ENCODE data around the gene CENPV.
A peak's percentile ranks its signal among the peaks of the same experiment; 100 is the strongest.

Gene CENPV

GRCh38 chr17:16380640-16381495 lies 27.6 kb upstream of the CENPV start, which contains the start of gene UBB:
Gene UBB, plus strand, starts transcription at chr17:16381091. Its CDS starts 817 bp downstream, at chr17:16381908.
- Histone ChIP-seq H3K36me3 (ENCODE audit: control insufficient read depth in 1 of 2, insufficient read depth in 2 of 2, low read length in 2 of 2) (peaks cover 7 to 28% of the 10 kb centered on the region in 2 donors), H3K4me1 (ENCODE audit: control insufficient read depth in 1 of 2, insufficient read depth in 2 of 2, low read length in 2 of 2) (peaks cover 4 to 23% of the 10 kb centered on the region in 2 donors), H3K27me3 (ENCODE audit: low read depth, low read length) (no peaks in the 10 kb centered on the region), H3K27ac (ENCODE audit: low read length) (peak within 1 kb of the TSS; percentile 97), H3K9me3 (ENCODE audit: control insufficient read depth in 1 of 2, low read length in 2 of 2) (no peaks in the 10 kb centered on the region), H3K4me3 (ENCODE audit: low read depth in 1 of 2, low read length in 2 of 2) (peak within 1 kb of the TSS; percentile 79 to 85)

- H3K27ac ChIP-seq (ENCODE audit: low read length) = no peak overlapping the region
- no peaks in the 10 kb centered on the region for H3K9me3 ChIP-seq (ENCODE audit: control insufficient read depth in 1 of 2, low read length in 2 of 2)
- H3K4me1 ChIP-seq (ENCODE audit: control insufficient read depth in 1 of 2, insufficient read depth in 2 of 2, low read length in 2 of 2) = peaks cover 4 to 23% of the 10 kb centered on the region in 2 donors
- H3K4me3 ChIP-seq (ENCODE audit: low read depth in 1 of 2, low read length in 2 of 2) = no peak overlapping the region
- H3K36me3 ChIP-seq (ENCODE audit: control insufficient read depth in 1 of 2, insufficient read depth in 2 of 2, low read length in 2 of 2) = peaks cover 7 to 28% of the 10 kb centered on the region in 2 donors
- H3K27me3 ChIP-seq (ENCODE audit: low read depth, low read length) = no peaks in the 10 kb centered on the region
Measured at GRCh38 chr17:16379654-16380053, 26.4 kb upstream of the CENPV start.

GRCh38 chr17:16378636-16379282 lies 25.5 kb upstream of the CENPV start:
- H3K27ac ChIP-seq (ENCODE audit: low read length) = no peak overlapping the region
- H3K27me3 ChIP-seq (ENCODE audit: low read depth, low read length) = no peaks in the 10 kb centered on the region
- H3K36me3 ChIP-seq (ENCODE audit: control insufficient read depth in 1 of 2, insufficient read depth in 2 of 2, low read length in 2 of 2) = peaks cover 7 to 28% of the 10 kb centered on the region in 2 donors
- H3K4me1 ChIP-seq (ENCODE audit: control insufficient read depth in 1 of 2, insufficient read depth in 2 of 2, low read length in 2 of 2) = peaks cover 4 to 18% of the 10 kb centered on the region in 2 donors
- H3K4me3 ChIP-seq (ENCODE audit: low read depth in 1 of 2, low read length in 2 of 2) = no peak overlapping the region
- H3K9me3 ChIP-seq (ENCODE audit: control insufficient read depth in 1 of 2, low read length in 2 of 2) = no peaks in the 10 kb centered on the region

- peaks cover 0 to 20% of the 10 kb centered on the region in 2 donors for H3K36me3 ChIP-seq (ENCODE audit: control insufficient read depth in 1 of 2, insufficient read depth in 2 of 2, low read length in 2 of 2)
- peaks cover 0 to 10% of the 10 kb centered on the region in 2 donors for H3K4me1 ChIP-seq (ENCODE audit: control insufficient read depth in 1 of 2, insufficient read depth in 2 of 2, low read length in 2 of 2)
- H3K27ac ChIP-seq (ENCODE audit: low read length) = no peak overlapping the region
- no peaks in the 10 kb centered on the region for H3K9me3 ChIP-seq (ENCODE audit: control insufficient read depth in 1 of 2, low read length in 2 of 2)
- no peaks in the 10 kb centered on the region for H3K27me3 ChIP-seq (ENCODE audit: low read depth, low read length)
- H3K4me3 ChIP-seq (ENCODE audit: low read depth in 1 of 2, low read length in 2 of 2) = no peak overlapping the region
Measured at GRCh38 chr17:16377941-16378341, 24.7 kb upstream of the CENPV start.

GRCh38 chr17:16374146-16374938 lies 21.1 kb upstream of the CENPV start:
- Histone ChIP-seq H3K36me3 (ENCODE audit: control insufficient read depth in 1 of 2, insufficient read depth in 2 of 2, low read length in 2 of 2) (no peaks in the 10 kb centered on the region), H3K27ac (ENCODE audit: low read length) (no peak overlapping the region), H3K4me1 (ENCODE audit: control insufficient read depth in 1 of 2, insufficient read depth in 2 of 2, low read length in 2 of 2) (no peaks in the 10 kb centered on the region)

GRCh38 chr17:16371742-16372141 lies 18.5 kb upstream of the CENPV start:
- no peaks in the 10 kb centered on the region for H3K36me3 ChIP-seq (ENCODE audit: control insufficient read depth in 1 of 2, insufficient read depth in 2 of 2, low read length in 2 of 2)
- no peak overlapping the region for H3K4me3 ChIP-seq (ENCODE audit: low read depth in 1 of 2, low read length in 2 of 2)
- no peaks in the 10 kb centered on the region for H3K27me3 ChIP-seq (ENCODE audit: low read depth, low read length)
- no peaks in the 10 kb centered on the region for H3K9me3 ChIP-seq (ENCODE audit: control insufficient read depth in 1 of 2, low read length in 2 of 2)
- no peak overlapping the region for H3K27ac ChIP-seq (ENCODE audit: low read length)
- no peaks in the 10 kb centered on the region for H3K4me1 ChIP-seq (ENCODE audit: control insufficient read depth in 1 of 2, insufficient read depth in 2 of 2, low read length in 2 of 2)

More at GRCh38 chr17:16374146-16374938, 21.1 kb upstream of the CENPV start:
- H3K9me3 ChIP-seq (ENCODE audit: control insufficient read depth in 1 of 2, low read length in 2 of 2) = no peaks in the 10 kb centered on the region
- no peak overlapping the region for H3K4me3 ChIP-seq (ENCODE audit: low read depth in 1 of 2, low read length in 2 of 2)
- no peaks in the 10 kb centered on the region for H3K27me3 ChIP-seq (ENCODE audit: low read depth, low read length)

- Histone ChIP-seq H3K4me1 (ENCODE audit: control insufficient read depth in 1 of 2, insufficient read depth in 2 of 2, low read length in 2 of 2) (peaks cover 0 to 6% of the 10 kb centered on the region in 2 donors), H3K27ac (ENCODE audit: low read length) (no peak overlapping the region), H3K36me3 (ENCODE audit: control insufficient read depth in 1 of 2, insufficient read depth in 2 of 2, low read length in 2 of 2) (no peaks in the 10 kb centered on the region), H3K4me3 (ENCODE audit: low read depth in 1 of 2, low read length in 2 of 2) (no peak overlapping the region), H3K9me3 (ENCODE audit: control insufficient read depth in 1 of 2, low read length in 2 of 2) (no peaks in the 10 kb centered on the region), H3K27me3 (ENCODE audit: low read depth, low read length) (no peaks in the 10 kb centered on the region)
Measured at GRCh38 chr17:16364625-16365024, 11.4 kb upstream of the CENPV start.

- H3K9me3 ChIP-seq (ENCODE audit: control insufficient read depth in 1 of 2, low read length in 2 of 2) = no peaks in the 10 kb centered on the region
- no peaks in the 10 kb centered on the region for H3K36me3 ChIP-seq (ENCODE audit: control insufficient read depth in 1 of 2, insufficient read depth in 2 of 2, low read length in 2 of 2)
- H3K4me1 ChIP-seq (ENCODE audit: control insufficient read depth in 1 of 2, insufficient read depth in 2 of 2, low read length in 2 of 2) = peaks cover 0 to 6% of the 10 kb centered on the region in 2 donors
- no peaks in the 10 kb centered on the region for H3K27me3 ChIP-seq (ENCODE audit: low read depth, low read length)
- H3K27ac ChIP-seq (ENCODE audit: low read length) = no peak overlapping the region
- H3K4me3 ChIP-seq (ENCODE audit: low read depth in 1 of 2, low read length in 2 of 2) = no peak overlapping the region
Measured at GRCh38 chr17:16363749-16364536, 10.7 kb upstream of the CENPV start.

GRCh38 chr17:16361874-16362273 lies 8.6 kb upstream of the CENPV start:
- Histone ChIP-seq H3K4me3 (ENCODE audit: low read depth in 1 of 2, low read length in 2 of 2) (no peak overlapping the region), H3K27ac (ENCODE audit: low read length) (no peak overlapping the region), H3K4me1 (ENCODE audit: control insufficient read depth in 1 of 2, insufficient read depth in 2 of 2, low read length in 2 of 2) (peaks cover 0 to 6% of the 10 kb centered on the region in 2 donors), H3K9me3 (ENCODE audit: control insufficient read depth in 1 of 2, low read length in 2 of 2) (no peaks in the 10 kb centered on the region), H3K36me3 (ENCODE audit: control insufficient read depth in 1 of 2, insufficient read depth in 2 of 2, low read length in 2 of 2) (no peaks in the 10 kb centered on the region), H3K27me3 (ENCODE audit: low read depth, low read length) (no peaks in the 10 kb centered on the region)

- no peaks in the 10 kb centered on the region for H3K36me3 ChIP-seq (ENCODE audit: control insufficient read depth in 1 of 2, insufficient read depth in 2 of 2, low read length in 2 of 2)
- peaks cover 0 to 4% of the 10 kb centered on the region in 2 donors for H3K4me1 ChIP-seq (ENCODE audit: control insufficient read depth in 1 of 2, insufficient read depth in 2 of 2, low read length in 2 of 2)
- H3K27me3 ChIP-seq (ENCODE audit: low read depth, low read length) = no peaks in the 10 kb centered on the region
- no peak overlapping the region for H3K4me3 ChIP-seq (ENCODE audit: low read depth in 1 of 2, low read length in 2 of 2)
- H3K27ac ChIP-seq (ENCODE audit: low read length) = no peak overlapping the region
- H3K9me3 ChIP-seq (ENCODE audit: control insufficient read depth in 1 of 2, low read length in 2 of 2) = no peaks in the 10 kb centered on the region
Measured at GRCh38 chr17:16358394-16358793, 5.1 kb upstream of the CENPV start.
